GM23338 (cell line): Measurements from ENCODE around the gene ROBO1. TPM values are rescaled to one million over a fixed set of nuclear protein-coding genes. Genes with fewer than 3 reads are reported as not detected.

Source experiments
- ATAC-seq: fragments of 200-7000 bp; cut with Tn5 transposase; 3 replicates; pipeline ENCODE4 v1.9.1; 2020
- DNase-seq: peaks from one replicate; pipeline ENCODE4 v3.0.0-alpha.2; 2015; ENCODE audit warnings: low spot score
- H2AFZ ChIP-seq: fragments of 200-600 bp; sonication (generic); 2 replicates; pipeline ENCODE4 v1.8.0; 2016; ENCODE audit warnings: antibody characterized with exemption, mild to moderate bottlenecking, moderate library complexity
- H3F3A ChIP-seq: fragments of 200-600 bp; sonication (generic); replicated peaks from 2 replicates; pipeline ENCODE4 v1.8.0; 2017; ENCODE audit warnings: antibody characterized with exemption, mixed run types, low read depth
- H3K27ac ChIP-seq: fragments of 200-600 bp; sonication (generic); 2 replicates; pipeline ENCODE4 v1.6.1; 2016; ENCODE audit warnings: low read depth
- H3K27me3 ChIP-seq: fragments of 200-600 bp; sonication (generic); 2 replicates; pipeline ENCODE4 v1.8.0; 2016; ENCODE audit warnings: mild to moderate bottlenecking, mixed run types, moderate library complexity; ENCODE audit not compliant: insufficient read depth
- H3K36me3 ChIP-seq: fragments of 200-600 bp; sonication (generic); 2 replicates; pipeline ENCODE4 v1.8.0; 2016; ENCODE audit warnings: mild to moderate bottlenecking; ENCODE audit not compliant: insufficient read depth
- H3K4me1 ChIP-seq: fragments of 200-600 bp; sonication (generic); 2 replicates; pipeline ENCODE4 v1.8.0; 2016; ENCODE audit warnings: mild to moderate bottlenecking, moderate library complexity; ENCODE audit not compliant: insufficient read depth
- H3K4me2 ChIP-seq: fragments of 200-600 bp; sonication (generic); 2 replicates; pipeline ENCODE4 v1.7.1; 2017; ENCODE audit warnings: mixed run types
- H3K4me3 ChIP-seq: fragments of 200-600 bp; sonication (generic); 2 replicates; pipeline ENCODE4 v1.6.1; 2016; ENCODE audit warnings: mixed run types
- H3K79me2 ChIP-seq: fragments of 200-600 bp; sonication (generic); replicated peaks from 2 replicates; pipeline ENCODE4 v1.8.0; 2017; ENCODE audit warnings: mild to moderate bottlenecking; ENCODE audit not compliant: insufficient read depth
- H3K9me2 ChIP-seq: fragments of 200-600 bp; sonication (generic); 2 replicates; pipeline ENCODE4 v1.8.0; 2017; ENCODE audit not compliant: insufficient read depth
- H4K20me1 ChIP-seq: fragments of 200-600 bp; sonication (generic); replicated peaks from 2 replicates; pipeline ENCODE4 v1.8.0; 2017; ENCODE audit warnings: mild to moderate bottlenecking; ENCODE audit not compliant: insufficient read depth
- H3K27ac Mint-ChIP-seq: 2 replicates; pipeline ENCODE4 v1.8.0; 2020; ENCODE audit warnings: inconsistent platforms, mild to moderate bottlenecking, moderate library complexity, mixed read lengths
- H3K27me3 Mint-ChIP-seq: 3 replicates; pipeline ENCODE4 v1.8.0; 2022; ENCODE audit warnings: low read depth, mild to moderate bottlenecking, moderate library complexity, mixed read lengths, inconsistent platforms; ENCODE audit not compliant: insufficient read depth, poor library complexity
- H3K36me3 Mint-ChIP-seq: 3 replicates; pipeline ENCODE4 v1.8.0; 2021; ENCODE audit warnings: low read depth, mild to moderate bottlenecking, inconsistent platforms, moderate library complexity, mixed read lengths
- H3K4me1 Mint-ChIP-seq: 3 replicates; pipeline ENCODE4 v1.8.0; 2020; ENCODE audit warnings: mild to moderate bottlenecking, inconsistent platforms, mixed read lengths
- H3K4me3 Mint-ChIP-seq: 3 replicates; pipeline ENCODE4 v1.8.0; 2021; ENCODE audit warnings: moderate library complexity, mild to moderate bottlenecking, inconsistent platforms, mixed read lengths
- H3K9me3 Mint-ChIP-seq: 3 replicates; pipeline ENCODE4 v1.8.0; 2020; ENCODE audit warnings: moderate library complexity, mild to moderate bottlenecking, inconsistent platforms, mixed read lengths
- ETS1 ChIP-seq: IDR thresholded peaks from 2 replicates; pipeline ENCODE4 v1.6.1; 2016; ENCODE audit warnings: antibody characterized with exemption
- EZH2 ChIP-seq: fragments of 200-600 bp; sonication (generic); IDR thresholded peaks from one replicate; pipeline ENCODE4 v1.8.0; 2017; ENCODE audit warnings: antibody characterized with exemption, mild to moderate bottlenecking, low read depth; ENCODE audit not compliant: unreplicated experiment
- POLR2AphosphoS5 ChIP-seq: IDR thresholded peaks from 2 replicates; pipeline ENCODE4 v1.6.1; 2016; ENCODE audit warnings: antibody characterized with exemption, low read depth
- REST ChIP-seq: IDR thresholded peaks from one replicate; pipeline ENCODE4 v1.6.1; 2018; ENCODE audit warnings: antibody characterized with exemption; ENCODE audit not compliant: unreplicated experiment
- ZNF331 ChIP-seq: fragments of 250-450 bp; sonication (Bioruptor Pico); IDR thresholded peaks from 2 replicates; pipeline ENCODE4 v1.5.0; 2020; ENCODE audit warnings: low read depth, mild to moderate bottlenecking, moderate library complexity
- polyA plus RNA-seq: library from polyadenylated mRNA; unstranded; fragments of >200 nt; fragmentation: Nextera tagmentation; extraction: Ambion mirVana; gene quantifications from 2 replicates; pipeline ENCODE4 v1.2.1, GENCODE V29; 2016
- total RNA-seq: library from RNA; depleted of rRNA; stranded (reverse); fragments of >200 nt; shearing (Covaris generic); gene quantifications from 2 replicates; pipeline ENCODE4 v1.2.3, GENCODE V29; 2014
- TF ChIP-seq, protein P1 (sequence below), 2 experiments: fragments of 200-600 bp in 1 of 2; sonication (generic) in 1 of 2; conservative IDR thresholded peaks; 2 replicates each; pipeline versions ENCODE4 v1.5.1 to v1.6.1; 2016 to 2017; ENCODE audit warnings: antibody characterized with exemption in 2 of 2, low read depth in 2 of 2, mild to moderate bottlenecking in 2 of 2, moderate library complexity in 1 of 2

ROBO1 gene
- total and polyA plus RNA-seq, 2 experiments from 2014 or later: 19.2 to 78.3 TPM

DNA sequence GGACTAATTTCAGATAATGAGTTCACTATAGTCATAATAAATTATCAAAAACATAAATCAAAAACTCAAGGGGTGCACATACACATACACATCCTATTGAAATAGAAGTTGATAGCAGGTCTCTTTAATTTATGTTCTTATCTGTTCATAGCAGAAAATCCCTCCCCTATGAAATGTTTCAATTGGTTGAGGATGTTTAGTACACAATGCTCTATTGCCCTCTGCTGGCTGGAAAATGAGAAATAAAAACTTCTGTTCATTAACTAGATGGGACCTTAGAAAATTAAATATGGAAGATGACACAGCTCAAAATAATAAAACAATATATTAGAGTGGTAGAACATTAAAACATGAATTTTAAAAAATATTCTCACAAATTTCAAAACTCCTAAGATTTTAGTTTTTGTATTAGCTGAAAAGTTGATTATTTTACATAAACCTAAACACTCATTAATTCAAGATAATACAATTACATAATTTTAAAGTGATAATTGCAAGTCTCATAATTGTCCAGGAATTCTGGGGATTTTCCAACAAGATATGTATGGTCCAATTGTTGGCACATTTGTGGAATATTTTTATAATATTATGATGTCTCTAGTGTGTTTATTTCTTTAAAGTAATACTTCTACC lies 735.0 kb downstream of the ROBO1 start:
- no peaks in the 10 kb centered on the region for H3K27me3 Mint-ChIP-seq
- H3K9me3 Mint-ChIP-seq: no peaks in the 10 kb centered on the region
- peak; percentile 76 for DNase-seq
- Histone ChIP-seq H3K4me2 (no peak overlapping the region), H3K79me2 (no peaks in the 10 kb centered on the region), H3K36me3 (no peaks in the 10 kb centered on the region), H3F3A (no peaks in the 10 kb centered on the region), H3K27ac (no peak overlapping the region), H2AFZ (no peak overlapping the region), H3K4me1 (no peaks in the 10 kb centered on the region), H3K9me2 (no peaks in the 10 kb centered on the region), H4K20me1 (no peaks in the 10 kb centered on the region), H3K4me3 (no peak overlapping the region), H3K27me3 (no peaks in the 10 kb centered on the region)
- TF ChIP-seq, protein P1, sequence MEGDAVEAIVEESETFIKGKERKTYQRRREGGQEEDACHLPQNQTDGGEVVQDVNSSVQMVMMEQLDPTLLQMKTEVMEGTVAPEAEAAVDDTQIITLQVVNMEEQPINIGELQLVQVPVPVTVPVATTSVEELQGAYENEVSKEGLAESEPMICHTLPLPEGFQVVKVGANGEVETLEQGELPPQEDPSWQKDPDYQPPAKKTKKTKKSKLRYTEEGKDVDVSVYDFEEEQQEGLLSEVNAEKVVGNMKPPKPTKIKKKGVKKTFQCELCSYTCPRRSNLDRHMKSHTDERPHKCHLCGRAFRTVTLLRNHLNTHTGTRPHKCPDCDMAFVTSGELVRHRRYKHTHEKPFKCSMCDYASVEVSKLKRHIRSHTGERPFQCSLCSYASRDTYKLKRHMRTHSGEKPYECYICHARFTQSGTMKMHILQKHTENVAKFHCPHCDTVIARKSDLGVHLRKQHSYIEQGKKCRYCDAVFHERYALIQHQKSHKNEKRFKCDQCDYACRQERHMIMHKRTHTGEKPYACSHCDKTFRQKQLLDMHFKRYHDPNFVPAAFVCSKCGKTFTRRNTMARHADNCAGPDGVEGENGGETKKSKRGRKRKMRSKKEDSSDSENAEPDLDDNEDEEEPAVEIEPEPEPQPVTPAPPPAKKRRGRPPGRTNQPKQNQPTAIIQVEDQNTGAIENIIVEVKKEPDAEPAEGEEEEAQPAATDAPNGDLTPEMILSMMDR (conservative IDR thresholded peaks at IDR 0.05; ENCODE audit: low read depth in 2 of 2): peak; percentile 72 to 93
- TF ChIP-seq POLR2AphosphoS5 (no peak), ZNF331 (CRISPR knock-in tag) (no peak), EZH2 (no peak), REST (no peak)
- H3K36me3 Mint-ChIP-seq: no peaks in the 10 kb centered on the region
- no peak overlapping the region for H3K4me3 Mint-ChIP-seq
- 0 out of 2 replicates have a peak overlapping the region, but pooled peaks have one; percentile 11 for H3K27ac Mint-ChIP-seq
- no peaks in the 10 kb centered on the region for H3K4me1 Mint-ChIP-seq
- ATAC-seq: no peak

DNA sequence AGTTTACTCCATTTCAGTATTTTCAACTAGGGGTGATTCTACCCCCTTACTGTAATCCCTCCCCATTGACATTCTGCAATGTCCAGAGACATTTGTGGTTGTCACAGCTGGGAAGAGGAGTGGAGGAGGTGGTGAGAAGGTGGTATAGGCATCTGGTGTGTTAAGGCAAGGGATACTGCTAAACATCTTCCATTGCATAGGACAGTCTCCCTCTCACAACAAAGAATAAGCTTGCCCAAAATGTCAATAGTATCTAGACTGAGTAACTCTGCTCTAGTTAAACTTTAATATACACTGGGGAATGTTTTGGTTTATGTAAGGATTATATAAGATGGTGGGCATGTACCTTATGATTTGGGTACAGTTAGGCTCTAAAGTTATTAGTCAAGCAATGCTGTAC lies 737.6 kb downstream of the ROBO1 start:
- H3K9me2 ChIP-seq: no peaks in the 10 kb centered on the region
- Mint-ChIP-seq H3K36me3 (no peaks in the 10 kb centered on the region), H3K27me3 (no peaks in the 10 kb centered on the region), H3K27ac (no peak overlapping the region), H3K4me1 (no peaks in the 10 kb centered on the region), H3K4me3 (no peak overlapping the region), H3K9me3 (no peaks in the 10 kb centered on the region)
- no peak overlapping the region for H2AFZ ChIP-seq
- no peak overlapping the region for H3K4me3 ChIP-seq
- no peaks in the 10 kb centered on the region for H3K36me3 ChIP-seq
- no peak overlapping the region for H3K27ac ChIP-seq
- no peak overlapping the region for H3K4me2 ChIP-seq
- H4K20me1 ChIP-seq: no peaks in the 10 kb centered on the region
- ATAC-seq (no peak), DNase-seq (no peak)
- H3K4me1 ChIP-seq: no peaks in the 10 kb centered on the region
- no peaks in the 10 kb centered on the region for H3F3A ChIP-seq
- no peaks in the 10 kb centered on the region for H3K27me3 ChIP-seq
- no peaks in the 10 kb centered on the region for H3K79me2 ChIP-seq
- TF ChIP-seq ETS1 (no peak), POLR2AphosphoS5 (no peak), EZH2 (no peak)
- TF ChIP-seq, protein P1 (conservative IDR thresholded peaks at IDR 0.05; ENCODE audit: low read depth in 2 of 2): no peak
